Stimulated activated CD8-positive, alpha-beta memory T cell treated with anti-CD3 and anti-CD28 coated beads, Interleukin-4, amount 100 ng/mL, for 48 hours (primary cell): Measurements from ENCODE around the gene PACS1.

Source experiments
- DNase-seq: peaks from one replicate; pipeline ENCODE4 v3.0.0-alpha.2; 2020

The PACS1 gene

GRCh38 chr11:66050581-66051231 lies 19.4 kb upstream of the PACS1 start:
- DNase-seq = no peak

- no peak for DNase-seq
Observed at GRCh38 chr11:66051371-66051765, 18.7 kb upstream of the PACS1 start.

GRCh38 chr11:66051766-66052663 lies 18.1 kb upstream of the PACS1 start, which contains the start of gene SF3B2:
Gene SF3B2 (plus strand): TSS chr11:66052364. CDS start chr11:66052385, 21 bp downstream.
- DNase-seq = peak; percentile 95

DNA sequence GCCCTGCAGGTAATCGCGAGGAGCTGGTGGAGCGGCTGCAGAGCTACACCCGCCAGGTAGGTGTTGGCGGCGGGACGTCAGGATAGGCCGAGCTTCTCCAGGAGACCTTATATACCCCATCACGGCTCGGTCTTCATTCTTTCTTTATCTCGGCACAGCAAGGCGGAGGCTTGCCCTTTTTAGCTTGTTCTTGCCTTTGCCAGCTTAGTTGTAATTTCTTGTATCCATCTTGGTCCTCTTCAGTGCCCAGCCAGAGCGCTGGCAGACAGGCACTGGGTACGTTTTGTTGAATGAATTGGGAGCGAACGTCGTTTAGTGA lies 17.4 kb upstream of the PACS1 start:
- DNase-seq = no peak

DNA sequence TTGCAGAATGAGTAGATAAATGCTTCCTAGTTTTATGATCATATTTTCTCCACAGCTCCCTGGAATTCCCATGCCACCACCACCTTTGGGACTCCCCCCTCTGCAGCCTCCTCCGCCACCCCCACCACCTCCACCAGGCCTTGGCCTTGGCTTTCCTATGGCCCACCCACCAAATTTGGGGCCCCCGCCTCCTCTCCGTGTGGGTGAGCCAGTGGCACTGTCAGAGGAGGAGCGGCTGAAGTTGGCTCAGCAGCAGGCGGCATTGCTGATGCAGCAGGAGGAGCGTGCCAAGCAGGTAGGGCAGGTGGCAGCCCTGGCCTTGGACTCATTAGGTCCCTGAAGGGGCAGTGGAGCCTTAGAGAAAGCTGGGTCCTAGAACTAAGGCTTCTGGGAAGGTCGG lies 15.1 kb upstream of the PACS1 start:
- DNase-seq = no peak

- DNase-seq = no peak
Observed at GRCh38 chr11:66056501-66056900, 13.6 kb upstream of the PACS1 start.

DNA sequence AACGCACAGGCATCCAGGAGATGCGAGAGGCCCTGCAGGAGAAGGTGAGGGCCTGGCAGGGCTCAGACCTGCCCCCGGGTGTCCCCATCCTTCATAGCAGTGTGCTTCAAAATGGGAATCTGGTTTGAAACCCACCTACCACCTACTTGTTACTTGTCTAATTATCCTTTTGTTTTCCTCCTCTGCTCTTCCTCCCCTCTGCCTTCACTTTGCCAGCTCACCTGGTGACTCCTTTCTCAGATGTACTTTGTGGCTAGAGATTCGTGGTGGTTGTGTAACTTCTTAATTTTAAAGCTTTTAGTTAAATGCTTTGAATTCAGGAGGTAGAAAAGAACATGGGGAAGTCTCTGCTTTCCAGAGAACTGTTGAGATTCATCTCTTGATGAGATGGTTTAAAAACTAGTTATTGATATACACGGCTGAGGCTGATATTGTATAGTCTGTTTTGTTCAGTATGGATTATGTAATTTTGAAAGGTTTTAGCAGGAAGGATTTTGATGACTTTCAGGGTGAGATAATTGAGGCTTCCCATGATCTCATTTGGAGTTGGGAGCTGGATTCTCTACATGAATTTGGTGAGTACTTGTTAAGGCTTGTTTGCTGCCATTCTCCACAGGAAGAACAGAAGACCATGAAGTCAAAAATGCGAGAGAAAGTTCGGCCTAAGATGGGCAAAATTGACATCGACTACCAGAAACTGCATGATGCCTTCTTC lies 9.9 kb upstream of the PACS1 start:
- DNase-seq = no peak

GRCh38 chr11:66061268-66061667 lies 8.8 kb upstream of the PACS1 start:
- no peak for DNase-seq

DNA sequence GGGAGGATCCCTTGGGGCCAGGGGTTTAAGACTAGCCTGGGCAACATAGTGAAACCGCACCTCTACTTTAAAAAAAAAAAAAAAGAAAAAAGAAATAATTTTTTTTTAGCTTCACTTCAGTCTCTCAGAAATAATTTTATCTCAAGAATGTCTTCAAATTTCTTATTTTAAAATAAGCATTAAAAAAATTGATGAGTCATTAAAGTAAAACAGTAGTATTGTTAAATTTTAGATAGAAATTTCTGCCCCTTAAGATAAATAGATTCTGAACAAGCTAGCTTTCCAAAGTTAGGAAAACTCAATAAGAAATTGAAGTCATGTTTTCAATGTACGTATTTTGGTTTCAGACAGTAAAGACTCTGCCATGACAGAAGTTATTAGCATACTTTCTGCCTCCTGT lies 7.7 kb upstream of the PACS1 start:
- DNase-seq = no peak

DNA sequence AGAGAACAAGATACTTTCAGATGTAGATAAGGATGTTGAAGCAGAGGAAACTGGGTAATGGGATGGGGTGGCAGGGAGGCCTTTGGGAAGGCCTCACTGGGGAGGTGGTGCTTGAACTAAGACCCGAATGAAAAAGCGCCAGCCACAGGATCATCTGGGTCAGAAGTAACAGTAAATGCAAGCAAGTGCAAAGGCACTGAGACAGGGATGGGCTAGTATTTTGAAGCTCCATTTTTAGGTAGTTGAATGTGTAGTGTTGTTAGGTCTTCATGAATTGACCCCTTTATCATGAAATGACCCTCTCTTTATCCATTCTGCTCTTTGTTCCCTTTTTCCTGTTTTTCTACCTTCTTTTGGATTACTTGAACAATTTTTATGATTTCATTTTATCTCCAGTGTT lies 6.2 kb upstream of the PACS1 start:
- DNase-seq = peak; percentile 18

DNA sequence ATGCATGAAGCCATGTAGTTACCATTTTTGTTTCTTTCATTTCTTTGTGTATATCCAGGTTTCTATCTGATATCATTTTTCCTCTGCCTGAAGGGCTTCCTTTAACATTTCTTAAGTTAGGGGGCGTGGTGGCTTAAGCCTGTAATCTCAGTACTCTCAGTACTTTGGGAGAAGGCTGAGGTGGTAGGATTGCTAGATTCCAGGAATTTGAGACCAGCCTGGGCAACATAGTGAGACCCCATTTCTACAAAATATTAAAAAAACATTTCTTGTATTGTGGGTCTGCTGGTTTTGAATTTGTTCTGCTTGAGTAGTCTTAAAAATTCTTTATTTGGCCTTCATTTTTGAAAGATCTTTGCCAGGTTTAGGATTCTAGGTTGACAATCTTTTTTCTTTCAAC lies 5.5 kb upstream of the PACS1 start:
- no peak for DNase-seq

GRCh38 chr11:66066751-66067150 lies 3.3 kb upstream of the PACS1 start:
- peak; percentile 21 for DNase-seq

DNA sequence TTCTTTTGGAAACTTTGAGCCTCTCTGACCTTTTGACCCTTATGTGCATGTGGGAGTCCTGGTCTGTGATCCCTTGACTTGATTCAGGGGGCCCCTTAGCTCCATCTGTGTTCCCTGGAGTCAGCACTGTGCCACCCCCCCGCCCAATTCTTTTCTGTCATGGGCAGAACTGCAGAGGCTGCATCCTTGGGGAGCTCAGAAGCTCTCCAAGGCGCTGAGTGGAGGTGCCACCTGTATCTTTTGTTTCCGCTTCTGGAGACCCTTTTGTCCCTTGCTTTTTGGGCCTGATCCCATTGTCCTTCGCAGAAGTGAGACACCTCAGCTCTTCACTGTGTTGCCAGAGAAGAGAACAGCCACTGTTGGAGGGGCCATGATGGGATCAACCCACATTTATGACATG lies 2.4 kb upstream of the PACS1 start:
- DNase-seq = no peak

- DNase-seq = peak; percentile 86
Observed at GRCh38 chr11:66068154-66068821, 1.8 kb upstream of the PACS1 start.

DNA sequence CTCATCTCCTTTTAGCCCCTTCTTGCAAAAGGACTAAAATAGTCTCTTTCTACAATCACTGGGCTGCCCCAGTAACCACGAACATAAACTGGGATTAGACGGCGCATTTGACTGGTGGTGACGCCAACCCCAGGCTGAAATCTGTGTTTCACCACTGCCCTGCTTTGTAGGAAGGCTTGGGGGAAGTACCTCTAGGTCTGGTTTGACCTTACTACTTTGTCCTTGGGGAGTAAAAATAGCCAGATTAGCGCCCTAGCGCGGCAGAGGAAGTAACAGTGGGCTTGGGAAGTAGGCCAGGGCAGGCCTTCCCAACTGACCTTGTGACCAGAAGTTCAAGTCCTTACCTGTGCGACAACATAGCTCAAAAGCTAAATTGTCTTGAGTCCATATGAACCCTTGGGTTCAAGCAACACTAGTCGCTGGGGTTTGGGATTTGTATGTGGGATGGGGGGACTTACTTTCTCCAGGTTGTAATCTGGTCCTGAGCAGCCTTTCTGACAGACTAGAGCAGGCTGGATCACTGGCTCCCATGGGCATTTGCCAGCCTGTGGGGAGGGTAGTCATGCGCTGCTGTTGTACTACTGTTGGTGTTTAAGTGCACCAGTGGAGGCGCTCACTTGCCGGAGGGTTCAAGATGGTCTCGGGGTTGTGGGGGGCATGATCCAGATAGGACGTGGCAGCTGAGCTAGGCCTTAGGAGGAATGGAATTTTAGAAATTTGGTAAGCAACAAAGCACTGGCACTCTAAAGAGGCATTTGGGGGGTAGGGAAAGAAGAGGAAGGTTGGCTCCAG lies 953 bp upstream of the PACS1 start:
- peak; percentile 66 for DNase-seq

DNA sequence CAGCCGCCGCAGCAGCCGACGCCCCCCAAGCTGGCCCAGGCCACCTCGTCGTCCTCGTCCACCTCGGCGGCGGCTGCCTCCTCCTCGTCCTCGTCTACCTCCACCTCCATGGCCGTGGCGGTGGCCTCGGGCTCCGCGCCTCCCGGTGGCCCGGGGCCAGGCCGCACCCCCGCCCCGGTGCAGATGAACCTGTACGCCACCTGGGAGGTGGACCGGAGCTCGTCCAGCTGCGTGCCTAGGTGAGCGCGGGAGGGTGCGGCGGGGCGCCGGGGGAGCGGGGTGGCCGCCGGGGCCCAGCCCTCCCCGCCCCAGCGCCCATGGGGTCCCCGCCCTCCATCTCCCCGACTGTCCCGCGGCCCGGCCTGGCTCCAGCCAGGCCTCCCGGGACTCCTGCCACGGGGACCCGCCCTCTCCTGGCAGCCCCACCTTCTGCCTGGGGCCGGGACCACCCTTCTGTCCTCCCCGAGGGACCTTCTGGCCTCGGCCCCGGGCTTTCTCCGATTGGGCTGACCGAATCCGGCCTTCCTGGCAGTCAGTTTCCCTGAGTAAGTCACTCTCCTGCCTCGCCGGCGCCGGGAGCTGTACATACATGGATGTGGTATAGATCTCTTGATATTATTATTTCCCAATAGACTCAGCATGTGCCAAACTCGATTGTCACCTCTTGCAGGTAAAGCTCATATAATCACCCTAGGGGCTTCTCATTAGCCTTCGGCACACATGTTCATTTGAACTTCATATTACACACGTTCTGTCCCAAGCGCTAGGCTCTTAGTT lies 720 bp downstream of the PACS1 start:
- DNase-seq = peak; percentile 53

GRCh38 chr11:66071381-66071801 lies 1.3 kb downstream of the PACS1 start:
- no peak for DNase-seq

- no peak for DNase-seq
Observed at GRCh38 chr11:66072081-66072480, 2.0 kb downstream of the PACS1 start.

DNA sequence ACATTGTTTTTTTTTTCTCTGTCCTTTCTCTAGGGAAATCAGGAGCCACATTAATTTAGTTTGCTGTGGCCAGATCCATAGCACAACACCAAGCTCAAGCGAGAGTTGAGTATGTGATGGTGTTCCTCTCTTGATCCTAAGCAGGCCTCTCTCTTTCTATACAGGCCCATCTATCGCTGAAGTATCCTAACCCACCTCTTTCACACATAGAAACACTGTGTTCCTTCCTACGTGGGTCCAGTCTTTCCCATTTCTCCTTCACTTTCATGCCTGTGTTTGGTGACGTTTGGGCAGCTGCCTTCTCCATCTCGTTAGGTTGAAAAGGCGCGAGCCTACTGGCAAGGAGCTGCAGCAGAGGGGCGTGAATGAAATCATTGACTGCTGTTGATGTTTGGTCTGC lies 2.4 kb downstream of the PACS1 start:
- no peak for DNase-seq

DNA sequence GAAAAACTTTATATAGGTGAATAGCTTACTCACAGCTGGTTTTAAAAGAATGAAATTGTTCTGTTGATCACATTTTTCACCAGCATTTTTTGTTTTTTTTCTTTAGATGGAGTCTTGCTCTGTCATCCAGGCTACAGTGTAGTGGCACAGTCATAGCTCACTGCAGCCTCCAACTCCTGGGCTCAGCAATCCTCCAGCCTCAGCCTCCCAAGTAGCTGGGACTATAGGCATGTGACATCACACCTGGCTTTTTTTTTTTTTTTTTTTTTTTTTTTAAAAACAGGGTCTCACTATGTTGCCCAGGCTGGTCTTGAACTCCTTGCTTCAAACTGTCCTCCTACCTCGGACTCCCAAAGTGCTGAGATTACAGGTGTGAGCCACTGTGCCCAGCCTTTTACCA lies 3.6 kb downstream of the PACS1 start:
- DNase-seq = no peak

DNA sequence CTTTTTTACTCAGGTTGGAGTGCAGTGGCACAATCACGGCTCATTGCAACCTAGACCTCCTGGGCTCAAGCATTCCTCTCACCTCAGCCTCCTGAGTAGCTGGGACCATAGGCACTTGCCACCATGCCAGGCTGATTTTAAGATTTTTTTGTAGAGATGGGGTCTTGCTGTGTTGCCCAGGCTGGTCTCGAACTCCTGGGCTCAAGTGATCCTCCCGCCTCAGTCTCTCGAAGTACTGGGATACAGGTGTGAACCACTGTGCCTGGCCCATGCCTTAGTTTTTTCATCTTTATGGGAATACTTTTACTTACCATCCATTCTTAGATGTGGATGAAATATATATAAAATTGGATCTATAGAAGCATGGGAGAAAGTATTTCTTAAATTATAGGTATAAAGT lies 5.2 kb downstream of the PACS1 start:
- DNase-seq = no peak

DNA sequence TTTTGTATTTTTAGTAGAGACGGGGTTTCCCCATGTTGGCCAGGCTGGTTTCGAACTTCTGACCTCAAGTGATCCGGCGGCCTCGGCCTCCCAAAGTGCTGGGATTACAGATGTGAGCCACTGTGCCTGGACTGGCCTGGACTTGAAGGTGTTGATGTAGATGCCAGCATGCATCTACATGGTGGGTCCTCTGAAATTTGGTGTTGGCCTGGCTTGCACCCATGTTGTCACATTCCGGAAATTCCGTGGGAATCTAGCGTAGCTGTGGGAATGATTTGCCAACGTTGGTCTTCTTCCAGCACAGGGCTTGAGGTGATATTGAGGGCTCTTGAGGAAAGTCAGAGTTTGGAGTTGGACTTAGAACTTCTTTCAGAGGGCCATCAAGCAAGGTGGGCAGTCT lies 6.5 kb downstream of the PACS1 start:
- no peak for DNase-seq
